ENCODE measurements around the gene BRD8.

DNA sequence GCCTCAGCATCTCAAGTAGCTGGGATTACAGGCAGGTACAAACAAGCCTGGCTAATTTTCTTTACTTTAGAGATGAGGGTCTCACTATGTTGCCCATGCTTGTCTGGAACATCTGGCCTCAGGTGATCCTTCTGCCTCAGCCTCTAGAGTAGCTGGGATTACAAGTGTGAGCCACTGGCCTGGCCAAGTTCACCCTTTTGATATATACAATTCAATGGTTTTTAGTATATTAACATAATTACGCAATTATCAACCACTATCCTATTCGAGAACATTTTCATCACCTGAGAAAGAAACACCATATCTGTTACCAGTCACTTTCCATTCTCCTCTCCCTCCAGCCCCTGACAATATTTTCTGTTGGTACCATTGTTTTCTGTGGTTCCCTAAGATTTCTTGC, 38.4 kb upstream of the BRD8 start:
- TF ChIP-seq POLR2A (IDR thresholded peaks at IDR 0.05) = no peak
- TF ChIP-seq, protein P1, sequence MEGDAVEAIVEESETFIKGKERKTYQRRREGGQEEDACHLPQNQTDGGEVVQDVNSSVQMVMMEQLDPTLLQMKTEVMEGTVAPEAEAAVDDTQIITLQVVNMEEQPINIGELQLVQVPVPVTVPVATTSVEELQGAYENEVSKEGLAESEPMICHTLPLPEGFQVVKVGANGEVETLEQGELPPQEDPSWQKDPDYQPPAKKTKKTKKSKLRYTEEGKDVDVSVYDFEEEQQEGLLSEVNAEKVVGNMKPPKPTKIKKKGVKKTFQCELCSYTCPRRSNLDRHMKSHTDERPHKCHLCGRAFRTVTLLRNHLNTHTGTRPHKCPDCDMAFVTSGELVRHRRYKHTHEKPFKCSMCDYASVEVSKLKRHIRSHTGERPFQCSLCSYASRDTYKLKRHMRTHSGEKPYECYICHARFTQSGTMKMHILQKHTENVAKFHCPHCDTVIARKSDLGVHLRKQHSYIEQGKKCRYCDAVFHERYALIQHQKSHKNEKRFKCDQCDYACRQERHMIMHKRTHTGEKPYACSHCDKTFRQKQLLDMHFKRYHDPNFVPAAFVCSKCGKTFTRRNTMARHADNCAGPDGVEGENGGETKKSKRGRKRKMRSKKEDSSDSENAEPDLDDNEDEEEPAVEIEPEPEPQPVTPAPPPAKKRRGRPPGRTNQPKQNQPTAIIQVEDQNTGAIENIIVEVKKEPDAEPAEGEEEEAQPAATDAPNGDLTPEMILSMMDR (IDR thresholded peaks at IDR 0.05) = no peak

Measured in testis (tissue), 2 donors.